ENCODE measurements around the gene GPR84. TPM values are rescaled to one million over a fixed set of nuclear protein-coding genes. Genes with fewer than 3 reads are reported as not detected.

GPR84 gene
- total RNA-seq: under 1 TPM in 2 of 3 donors, not detected in 1; 0.13 to 0.49 TPM

DNA sequence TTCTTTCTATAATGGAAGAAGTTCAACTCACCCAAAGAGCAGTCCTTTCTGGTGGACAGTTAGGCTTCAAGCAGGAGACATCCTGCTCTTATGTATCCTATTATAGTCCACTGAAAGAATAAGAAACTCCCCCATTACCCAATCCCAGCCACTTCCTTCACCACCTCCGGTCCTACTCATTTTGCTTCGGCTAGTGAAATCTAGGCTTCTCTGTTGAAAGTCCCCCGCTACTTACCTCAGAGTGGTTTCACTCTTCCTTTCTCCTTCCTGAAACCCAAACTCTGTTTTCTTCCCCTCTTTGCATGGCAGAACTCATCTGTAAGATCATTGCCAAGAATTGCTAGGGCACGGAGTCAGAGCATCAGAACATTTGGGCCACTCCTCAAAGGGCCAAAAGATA lies at the start of gene GPR84:
GPR84 (minus strand) TSS at position 74 of the 400 bp plus-strand sequence. CDS start 635 bp downstream, outside the sequence.
- no peaks in the 10 kb centered on the region for H3K36me3 Mint-ChIP-seq (ENCODE audit: insufficient read depth)
- DNase-seq: no peak
- H3K9me3 Mint-ChIP-seq: no peaks in the 10 kb centered on the region
- no peaks in the 10 kb centered on the region for H3K27me3 Mint-ChIP-seq (ENCODE audit: low read depth)
- ATAC-seq: peak; percentile 31 to 36
- peak within 1 kb of the TSS; percentile 15 for H3K4me3 Mint-ChIP-seq
- peaks cover 37% of the 10 kb centered on the region for H3K4me1 Mint-ChIP-seq (ENCODE audit: low read depth)

DNA sequence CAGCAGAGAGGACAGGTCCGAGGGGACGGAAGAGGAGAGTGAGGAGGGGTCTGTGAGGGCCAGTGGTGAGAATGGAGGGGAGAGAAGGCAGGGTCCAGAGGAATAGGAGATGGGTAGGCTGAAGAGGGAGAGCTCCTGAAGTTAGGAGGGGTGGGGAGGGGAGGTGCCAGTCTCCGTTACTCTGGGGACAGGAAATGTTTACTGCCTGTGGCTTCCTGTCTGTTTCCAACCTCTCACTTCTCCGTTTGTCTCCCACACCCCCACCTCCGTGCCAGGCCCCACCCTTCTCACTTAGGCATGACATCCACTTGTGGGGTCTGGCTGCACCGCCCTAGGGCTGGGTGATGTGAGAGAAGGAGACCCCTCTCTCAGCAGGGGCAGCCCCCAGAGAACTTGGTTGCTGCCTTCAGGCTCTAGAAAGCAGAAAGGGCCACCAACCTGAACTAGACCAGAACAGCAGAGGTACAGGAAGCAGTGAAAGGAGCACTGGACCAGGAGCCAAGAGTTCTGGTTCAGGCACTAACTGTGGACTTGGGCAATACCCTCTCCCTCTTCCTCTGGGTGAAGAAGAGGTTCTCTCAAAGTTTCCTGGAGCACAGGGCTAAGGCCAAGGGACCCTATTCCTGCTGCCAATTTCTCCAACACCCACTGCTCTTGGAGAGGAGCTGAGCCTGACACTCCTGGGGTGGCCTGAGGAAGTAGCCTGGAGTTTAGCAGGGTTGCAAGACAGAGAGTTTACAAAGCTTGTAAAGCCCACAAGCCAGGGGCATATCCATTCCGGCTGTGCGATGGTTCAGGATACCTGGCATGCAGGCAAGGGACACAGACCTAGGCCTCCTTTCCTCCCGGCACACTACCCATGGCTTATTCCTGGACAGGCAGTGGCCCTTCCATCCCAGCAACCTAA lies 49.3 kb upstream of the GPR84 start:
- Mint-ChIP-seq H3K4me1 (ENCODE audit: low read depth) (peaks cover 73% of the 10 kb centered on the region), H3K9me3 (no peaks in the 10 kb centered on the region), H3K4me3 (peak overlapping the region; percentile 77), H3K36me3 (ENCODE audit: insufficient read depth) (peaks cover 4% of the 10 kb centered on the region), H3K27me3 (ENCODE audit: low read depth) (no peaks in the 10 kb centered on the region)
- DNase-seq (peak; percentile 63), ATAC-seq (peak; percentile 58 to 59)

DNA sequence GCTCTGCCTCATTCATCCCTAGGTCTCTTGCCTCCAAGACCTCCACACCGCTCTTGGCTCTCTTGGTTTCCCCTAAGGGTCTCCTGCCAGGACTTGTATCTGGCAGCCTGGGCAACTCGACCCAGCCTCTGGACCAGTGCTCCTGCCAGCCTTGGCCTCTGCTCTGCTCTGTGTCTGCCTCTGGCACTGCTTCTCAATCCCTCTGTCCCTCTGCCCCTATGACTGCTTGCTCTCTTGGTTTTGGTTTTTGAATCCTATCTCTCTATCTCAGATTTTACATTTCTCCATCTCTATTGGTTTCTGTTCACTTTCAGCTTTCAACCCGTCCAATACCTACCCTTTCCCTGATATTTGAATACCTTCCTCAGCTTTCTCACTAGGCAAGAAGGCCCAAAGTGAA lies 48.5 kb upstream of the GPR84 start:
- peak; percentile 26 to 39 for ATAC-seq
- Mint-ChIP-seq H3K36me3 (ENCODE audit: insufficient read depth) (peaks cover 4% of the 10 kb centered on the region), H3K4me1 (ENCODE audit: low read depth) (peaks cover 74% of the 10 kb centered on the region), H3K4me3 (peak overlapping the region; percentile 77), H3K9me3 (no peaks in the 10 kb centered on the region), H3K27me3 (ENCODE audit: low read depth) (no peaks in the 10 kb centered on the region)
- no peak for DNase-seq

DNA sequence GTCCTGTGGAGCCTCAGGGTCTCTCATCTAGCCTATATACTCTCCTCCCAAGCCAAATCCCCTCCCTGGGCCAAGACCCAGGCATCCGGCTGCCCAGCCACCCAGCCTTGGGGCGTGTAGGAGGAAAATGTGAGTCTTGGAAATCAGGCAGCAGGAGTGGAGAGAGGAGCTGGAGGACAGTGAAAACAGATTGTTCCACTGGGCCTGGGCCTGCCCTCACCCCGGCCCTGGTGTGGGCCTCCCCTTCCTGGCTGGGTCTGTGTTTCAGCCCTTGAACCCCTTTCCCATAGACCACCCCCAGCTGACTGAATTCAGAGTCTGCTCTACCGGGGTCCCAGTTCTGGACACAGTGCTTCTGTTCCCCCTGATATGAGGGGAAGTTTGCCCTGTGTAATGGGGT lies 48.1 kb upstream of the GPR84 start:
- peak overlapping the region; percentile 77 for H3K4me3 Mint-ChIP-seq
- H3K9me3 Mint-ChIP-seq: no peaks in the 10 kb centered on the region
- no peak for DNase-seq
- H3K27me3 Mint-ChIP-seq (ENCODE audit: low read depth): no peaks in the 10 kb centered on the region
- peaks cover 5% of the 10 kb centered on the region for H3K36me3 Mint-ChIP-seq (ENCODE audit: insufficient read depth)
- peaks cover 71% of the 10 kb centered on the region for H3K4me1 Mint-ChIP-seq (ENCODE audit: low read depth)
- ATAC-seq: no peak

DNA sequence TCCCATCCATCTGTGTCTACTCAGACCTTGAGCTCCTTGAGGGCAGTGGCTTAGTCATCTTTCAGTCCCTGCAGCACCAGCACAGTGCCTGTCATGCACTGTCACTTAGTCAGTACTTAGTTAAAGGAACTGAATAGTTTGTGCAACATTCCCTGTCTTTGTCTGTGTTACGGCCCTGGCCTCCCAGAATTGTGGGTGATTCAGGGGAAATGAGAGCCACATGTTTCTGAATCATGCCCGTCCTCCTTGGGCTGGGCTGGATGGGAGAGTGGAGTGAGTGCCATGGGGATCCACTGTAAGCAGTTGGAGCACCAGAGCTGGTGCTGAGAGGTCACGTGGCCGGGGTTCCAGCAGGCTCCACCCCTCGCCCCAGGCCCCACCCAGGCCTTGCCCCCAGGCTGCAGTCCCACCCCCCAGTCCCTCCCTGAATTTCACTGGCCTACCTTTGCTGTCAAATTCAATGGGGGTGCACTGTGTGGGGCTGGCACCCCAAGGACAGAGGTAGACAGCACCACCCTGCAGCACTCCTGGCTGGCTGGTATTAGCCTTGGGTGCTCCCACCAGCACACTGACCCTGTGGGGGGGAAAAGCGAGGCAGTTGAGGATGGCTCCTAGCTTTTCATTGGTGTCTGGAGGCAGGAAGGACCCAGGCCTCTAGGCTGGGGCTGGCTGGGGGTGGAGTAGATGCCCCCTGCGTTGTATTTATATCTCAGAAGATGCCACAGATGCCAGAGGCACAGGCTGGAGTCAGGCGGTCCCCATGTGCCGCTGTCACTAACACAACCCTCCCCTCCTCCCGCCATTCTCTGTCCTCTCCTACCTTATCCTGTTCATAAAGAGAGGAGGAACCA lies 47.3 kb upstream of the GPR84 start:
- peaks cover 12% of the 10 kb centered on the region for H3K36me3 Mint-ChIP-seq (ENCODE audit: insufficient read depth)
- peaks cover 72% of the 10 kb centered on the region for H3K4me1 Mint-ChIP-seq (ENCODE audit: low read depth)
- ATAC-seq (peak; percentile 79 to 84), DNase-seq (peak; percentile 37)
- H3K4me3 Mint-ChIP-seq: peak overlapping the region; percentile 46
- no peaks in the 10 kb centered on the region for H3K9me3 Mint-ChIP-seq
- no peaks in the 10 kb centered on the region for H3K27me3 Mint-ChIP-seq (ENCODE audit: low read depth)

DNA sequence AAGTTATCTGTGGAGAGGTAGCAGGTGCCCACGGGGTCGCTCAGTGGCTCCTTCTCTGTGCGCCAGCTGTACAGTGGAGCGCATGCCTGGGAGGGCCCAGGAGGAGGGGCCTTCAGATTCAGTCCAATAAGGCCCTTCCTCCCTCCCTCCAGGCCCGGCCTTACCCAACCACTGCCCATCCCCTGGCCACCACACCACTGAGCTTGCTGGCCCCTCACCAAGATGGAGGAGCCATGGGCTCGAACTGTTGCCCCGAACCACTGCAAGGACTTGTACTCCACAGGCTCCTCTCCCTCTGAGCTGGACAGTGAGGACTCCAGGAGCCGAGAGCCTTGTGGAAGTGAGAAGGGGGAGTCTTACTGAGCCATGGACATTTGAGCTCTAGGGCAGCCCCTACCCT lies 45.0 kb upstream of the GPR84 start:
- no peak for DNase-seq
- Mint-ChIP-seq H3K4me3 (no peak overlapping the region), H3K27me3 (ENCODE audit: low read depth) (no peaks in the 10 kb centered on the region), H3K9me3 (no peaks in the 10 kb centered on the region), H3K36me3 (ENCODE audit: insufficient read depth) (peaks cover 22% of the 10 kb centered on the region), H3K4me1 (ENCODE audit: low read depth) (peaks cover 71% of the 10 kb centered on the region)
- ATAC-seq: no peak

DNA sequence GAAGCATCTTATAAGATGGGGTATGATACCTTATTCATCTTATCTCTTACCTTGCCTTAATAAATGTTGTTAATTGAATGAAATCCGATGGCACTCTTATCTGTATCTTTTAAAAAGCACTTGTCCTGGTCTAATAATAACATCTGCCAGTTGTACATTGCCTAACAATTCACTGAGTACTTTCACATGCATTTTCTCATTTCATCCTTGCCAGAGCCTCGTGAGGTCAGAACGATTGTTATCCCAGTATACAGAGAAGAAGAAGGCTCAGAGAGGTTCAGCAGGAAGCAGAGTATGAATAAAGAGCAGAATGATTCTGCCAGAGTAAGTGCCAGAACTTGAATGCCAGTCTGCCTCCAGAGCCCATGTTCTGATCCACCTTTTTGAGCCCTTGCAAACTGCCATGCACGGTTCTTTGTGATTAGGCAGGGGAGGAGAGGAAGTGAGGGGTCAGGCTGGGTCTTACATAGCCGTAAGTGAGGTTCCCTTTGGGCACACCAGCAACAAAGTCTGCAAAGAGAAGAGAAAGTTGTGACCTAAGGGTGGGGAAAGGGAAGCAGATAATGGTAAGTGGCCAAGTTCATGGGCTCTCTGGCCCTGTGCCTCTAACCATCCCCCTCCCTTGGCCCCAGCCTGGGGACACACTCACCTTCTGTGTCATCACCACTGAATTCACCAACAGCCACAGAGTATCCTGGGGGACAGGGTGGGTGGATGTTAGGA lies 43.1 kb upstream of the GPR84 start:
- H3K27me3 Mint-ChIP-seq (ENCODE audit: low read depth): no peaks in the 10 kb centered on the region
- no peaks in the 10 kb centered on the region for H3K9me3 Mint-ChIP-seq
- DNase-seq: no peak
- H3K4me1 Mint-ChIP-seq (ENCODE audit: low read depth): peaks cover 53% of the 10 kb centered on the region
- no peak for ATAC-seq
- H3K36me3 Mint-ChIP-seq (ENCODE audit: insufficient read depth): peaks cover 26% of the 10 kb centered on the region
- H3K4me3 Mint-ChIP-seq: no peak overlapping the region

DNA sequence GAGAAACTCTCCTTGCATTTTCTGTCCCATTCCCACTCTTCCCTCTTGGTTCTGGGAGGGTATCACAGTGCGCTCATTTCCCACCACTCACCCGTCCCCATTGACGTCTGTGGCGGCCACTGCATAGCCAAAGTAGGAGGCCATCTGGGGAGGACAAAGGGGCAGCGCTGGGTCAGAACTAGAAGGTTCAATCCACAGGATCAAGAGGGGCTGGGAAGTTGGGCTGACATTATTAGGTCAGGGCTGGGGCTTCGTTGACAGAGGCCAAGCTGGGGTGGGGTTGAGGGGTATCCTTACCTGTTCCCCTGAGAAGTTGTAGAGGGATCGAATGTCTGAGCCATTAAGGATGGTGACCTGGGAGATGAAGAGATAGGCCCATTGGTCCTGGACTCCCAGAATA lies 41.3 kb upstream of the GPR84 start:
- Mint-ChIP-seq H3K36me3 (ENCODE audit: insufficient read depth) (peaks cover 34% of the 10 kb centered on the region), H3K4me3 (no peak overlapping the region), H3K9me3 (no peaks in the 10 kb centered on the region), H3K27me3 (ENCODE audit: low read depth) (no peaks in the 10 kb centered on the region), H3K4me1 (ENCODE audit: low read depth) (peaks cover 40% of the 10 kb centered on the region)
- DNase-seq (no peak), ATAC-seq (no peak)

DNA sequence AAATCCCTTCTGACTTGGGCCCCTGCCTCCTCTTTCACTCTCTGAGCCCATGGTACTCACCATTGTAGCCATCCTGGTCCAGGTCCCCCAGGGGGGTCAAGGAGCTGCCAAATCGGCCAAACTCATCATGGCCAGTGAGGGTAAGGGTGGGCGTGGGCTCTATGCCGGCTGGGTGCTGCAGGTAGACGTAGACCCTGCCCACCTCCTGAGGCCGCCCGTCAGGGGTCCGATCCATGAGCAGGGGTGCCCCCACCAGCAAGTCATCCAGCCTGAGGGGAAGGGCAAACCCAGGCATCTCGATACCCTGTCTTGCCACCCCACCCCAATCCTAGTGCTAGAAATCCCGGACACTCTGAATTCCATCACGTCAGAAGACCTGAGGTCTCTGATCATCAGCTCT lies 40.8 kb upstream of the GPR84 start:
- H3K36me3 Mint-ChIP-seq (ENCODE audit: insufficient read depth): peaks cover 37% of the 10 kb centered on the region
- no peaks in the 10 kb centered on the region for H3K9me3 Mint-ChIP-seq
- H3K27me3 Mint-ChIP-seq (ENCODE audit: low read depth): no peaks in the 10 kb centered on the region
- ATAC-seq (no peak), DNase-seq (no peak)
- H3K4me1 Mint-ChIP-seq (ENCODE audit: low read depth): peaks cover 40% of the 10 kb centered on the region
- H3K4me3 Mint-ChIP-seq: no peak overlapping the region

DNA sequence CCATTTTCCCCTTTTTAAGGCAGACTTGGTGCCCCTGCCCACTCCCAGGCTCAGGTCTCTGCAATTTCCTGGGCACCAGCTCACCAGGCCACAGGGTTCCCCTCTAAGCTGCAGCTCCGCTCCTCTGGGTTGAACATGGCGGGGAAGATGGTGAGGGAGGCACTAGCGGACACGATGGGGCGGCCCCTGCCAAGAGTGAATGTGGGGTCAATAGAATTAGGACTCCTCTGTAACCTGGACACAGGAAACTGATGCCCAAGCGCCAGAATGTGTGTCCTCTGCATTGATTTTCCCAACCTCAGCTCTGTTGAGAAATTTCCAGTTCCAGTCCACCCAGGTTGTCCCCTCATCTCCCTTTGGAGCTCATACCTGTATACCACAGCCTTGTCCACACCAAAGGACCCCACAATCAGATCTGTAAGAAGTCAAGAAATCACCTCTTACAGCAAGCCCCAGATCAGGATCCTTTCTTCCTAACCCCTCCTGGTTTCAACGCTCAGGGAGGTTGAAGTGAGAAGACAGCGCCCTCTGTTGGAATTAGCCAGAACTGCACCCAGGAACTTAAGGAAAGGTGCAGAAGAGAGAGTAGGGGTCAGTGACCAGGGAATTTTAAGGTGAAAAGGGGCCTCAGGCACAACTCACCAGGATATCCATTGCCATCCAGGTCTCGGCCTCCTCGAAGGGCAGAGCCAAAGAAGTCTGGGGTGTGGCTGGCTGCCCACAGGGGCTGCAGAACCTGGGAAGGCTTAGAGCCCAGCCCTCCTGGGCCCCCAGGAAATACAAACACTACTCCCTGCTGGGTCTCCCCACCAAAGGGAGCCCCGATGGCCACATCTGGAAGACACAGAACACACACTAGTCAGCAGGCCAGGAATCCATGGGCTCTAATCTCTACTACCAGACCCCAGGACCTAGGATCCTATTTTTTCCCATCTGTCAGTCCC lies 40.0 kb upstream of the GPR84 start:
- DNase-seq (peak; percentile 64), ATAC-seq (peak; percentile 66 to 76)
- Mint-ChIP-seq H3K4me1 (ENCODE audit: low read depth) (peaks cover 37% of the 10 kb centered on the region), H3K4me3 (no peak overlapping the region), H3K27me3 (ENCODE audit: low read depth) (no peaks in the 10 kb centered on the region), H3K36me3 (ENCODE audit: insufficient read depth) (peaks cover 39% of the 10 kb centered on the region), H3K9me3 (no peaks in the 10 kb centered on the region)

DNA sequence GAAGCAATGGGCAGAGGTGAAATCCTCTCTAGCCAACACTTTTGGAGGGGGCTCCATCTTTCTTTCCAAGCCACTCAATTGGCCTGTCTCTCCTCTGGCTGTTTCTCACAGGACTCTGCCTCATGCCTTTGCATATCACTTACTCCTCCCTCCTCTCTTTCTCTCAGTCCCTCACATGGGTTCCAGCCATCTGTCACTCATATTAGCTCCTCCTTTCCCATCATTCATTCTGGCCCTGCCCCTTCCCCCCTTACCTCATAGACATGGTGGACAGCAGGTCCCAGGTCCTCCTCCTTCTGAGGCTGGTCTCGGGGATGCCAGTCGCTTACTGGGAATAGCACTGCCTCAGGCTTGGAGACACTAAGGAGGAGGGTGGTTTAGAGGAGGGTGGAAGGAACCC lies 36.8 kb upstream of the GPR84 start:
- no peak overlapping the region for H3K4me3 Mint-ChIP-seq
- no peaks in the 10 kb centered on the region for H3K9me3 Mint-ChIP-seq
- H3K4me1 Mint-ChIP-seq (ENCODE audit: low read depth): peaks cover 18% of the 10 kb centered on the region
- DNase-seq (no peak), ATAC-seq (no peak)
- no peaks in the 10 kb centered on the region for H3K27me3 Mint-ChIP-seq (ENCODE audit: low read depth)
- peaks cover 39% of the 10 kb centered on the region for H3K36me3 Mint-ChIP-seq (ENCODE audit: insufficient read depth)

DNA sequence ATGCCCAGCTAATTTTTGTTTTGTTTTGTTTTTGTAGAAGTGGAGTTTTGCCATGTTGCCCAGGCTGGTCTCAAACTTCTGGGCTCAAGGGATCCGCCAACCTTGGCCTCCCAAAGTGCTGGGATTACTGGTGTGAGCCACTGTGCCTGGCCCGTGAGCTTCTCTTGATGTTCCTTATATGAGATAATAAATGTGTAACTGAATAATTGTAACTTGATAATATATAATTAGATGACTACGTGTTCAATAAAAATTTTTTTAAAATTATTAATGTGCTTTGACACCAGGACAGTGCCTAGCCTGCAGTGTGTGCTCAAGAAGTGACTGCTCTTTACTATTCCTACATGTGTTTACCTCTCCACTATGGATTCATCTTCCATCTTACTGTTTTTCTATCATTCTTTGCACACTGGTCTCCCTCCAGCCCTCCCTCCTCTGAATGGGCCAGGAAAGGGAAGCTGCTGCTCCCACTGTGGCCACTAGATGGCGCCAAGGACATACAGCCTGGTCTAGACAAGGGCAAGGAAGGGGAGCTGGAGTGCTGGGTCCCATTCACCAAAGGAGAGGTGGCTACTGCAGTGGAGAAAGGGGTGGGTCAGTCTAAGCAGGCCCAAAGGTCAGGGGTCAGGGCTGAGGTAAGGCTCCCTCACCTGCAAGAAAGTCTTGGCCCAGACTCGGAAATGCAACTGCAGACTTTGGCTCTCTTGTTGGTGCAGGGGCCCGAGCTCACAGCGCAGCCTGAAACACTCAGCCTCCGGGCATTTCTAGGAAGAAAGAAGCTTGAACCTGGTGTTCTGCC lies 34.9 kb upstream of the GPR84 start:
- peak; percentile 88 for DNase-seq
- H3K4me1 Mint-ChIP-seq (ENCODE audit: low read depth): peaks cover 7% of the 10 kb centered on the region
- peaks cover 35% of the 10 kb centered on the region for H3K36me3 Mint-ChIP-seq (ENCODE audit: insufficient read depth)
- no peak overlapping the region for H3K4me3 Mint-ChIP-seq
- no peaks in the 10 kb centered on the region for H3K9me3 Mint-ChIP-seq
- no peaks in the 10 kb centered on the region for H3K27me3 Mint-ChIP-seq (ENCODE audit: low read depth)
- ATAC-seq: peak; percentile 96 to 97

DNA sequence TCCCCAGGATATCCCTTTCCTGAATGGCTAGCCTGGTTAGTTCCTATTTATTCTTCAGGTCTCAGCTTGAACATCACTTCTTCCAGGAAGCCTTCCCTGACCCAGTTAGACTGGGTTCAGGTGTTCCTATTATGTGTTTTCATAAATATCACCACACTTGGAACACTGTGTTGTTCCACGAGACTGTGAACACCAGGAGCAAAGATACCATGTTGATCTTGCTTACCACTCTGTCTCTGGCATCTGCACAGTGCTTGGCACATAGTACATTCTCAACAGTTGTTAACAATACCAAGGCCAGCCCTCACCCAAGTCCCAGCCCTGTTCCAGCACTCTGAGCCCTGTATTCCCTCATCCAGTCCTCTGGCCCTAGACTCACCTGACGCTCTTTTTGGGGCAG lies 33.9 kb upstream of the GPR84 start:
- no peak overlapping the region for H3K4me3 Mint-ChIP-seq
- DNase-seq (no peak), ATAC-seq (no peak)
- H3K4me1 Mint-ChIP-seq (ENCODE audit: low read depth): peaks cover 15% of the 10 kb centered on the region
- peaks cover 36% of the 10 kb centered on the region for H3K36me3 Mint-ChIP-seq (ENCODE audit: insufficient read depth)
- H3K9me3 Mint-ChIP-seq: no peaks in the 10 kb centered on the region
- no peaks in the 10 kb centered on the region for H3K27me3 Mint-ChIP-seq (ENCODE audit: low read depth)

Measured in activated T-cell treated with anti-CD3 and anti-CD28 coated beads, Interleukin-2, amount 50 U/mL, for 4 hours (primary cell).